A549 (cell line): Measurements from ENCODE around the gene ATP10A.

Source experiments
- EP300 ChIP-seq, 2 experiments: fragments of >200 bp; sonication (Bioruptor Twin); formaldehyde crosslinking; IDR thresholded peaks; 2 replicates in 1 of 2; 3 replicates in 1 of 2; pipeline ENCODE4 v1.6.1; 2016 to 2017
- ESRRA ChIP-seq: fragments of 150-350 bp; IDR thresholded peaks from 2 replicates; pipeline ENCODE4 v1.6.1; 2014; ENCODE audit warnings: mild to moderate bottlenecking, low read length, borderline replicate concordance
- JUN ChIP-seq, 2 experiments: fragments of >200 bp; sonication (Bioruptor Twin); formaldehyde crosslinking; IDR thresholded peaks; 2 replicates in 1 of 2; 3 replicates in 1 of 2; pipeline ENCODE4 v1.6.1; 2016 to 2017
- PHF8 ChIP-seq: fragments of 200-600 bp; sonication (generic); IDR thresholded peaks from 2 replicates; pipeline ENCODE4 v1.6.1; 2016; ENCODE audit warnings: low read depth, mild to moderate bottlenecking, antibody characterized with exemption, moderate library complexity, borderline replicate concordance
- POLR2A ChIP-seq: IDR thresholded peaks from 2 replicates; pipeline ENCODE4 v1.6.1; 2012; ENCODE audit warnings: mild to moderate bottlenecking, low read length
- RAD21 ChIP-seq, 2 experiments: fragments of >200 bp in 1 of 2; sonication (Bioruptor Twin) in 1 of 2; formaldehyde crosslinking in 1 of 2; IDR thresholded peaks in 1 of 2; conservative IDR thresholded peaks in 1 of 2; 2 replicates in 1 of 2; 3 replicates in 1 of 2; pipeline ENCODE4 v1.6.1; 2012 to 2018; ENCODE audit warnings: inconsistent platforms in 1 of 2
- SMC3 ChIP-seq: fragments of >200 bp; sonication (Bioruptor Twin); formaldehyde crosslinking; IDR thresholded peaks from 3 replicates; pipeline ENCODE4 v1.6.1; 2018; ENCODE audit warnings: inconsistent platforms
- SREBF2 ChIP-seq: fragments of 450-650 bp; IDR thresholded peaks from 2 replicates; pipeline ENCODE4 v1.6.1; 2014; ENCODE audit warnings: mild to moderate bottlenecking, moderate library complexity
- ZSCAN20 ChIP-seq: fragments of 250-450 bp; sonication (Bioruptor Pico); IDR thresholded peaks from 2 replicates; pipeline ENCODE4 v1.8.0; 2022; ENCODE audit warnings: mild to moderate bottlenecking, moderate library complexity
- TF ChIP-seq, protein P1 (sequence below): IDR thresholded peaks from 2 replicates; pipeline ENCODE4 v1.6.1; 2012
- TF ChIP-seq, protein P2 (sequence below): fragments of >200 bp; sonication (Bioruptor Twin); formaldehyde crosslinking; IDR thresholded peaks from 3 replicates; pipeline ENCODE4 v1.5.1; 2016
- TF ChIP-seq, protein P3 (sequence below): fragments of 450-650 bp; IDR thresholded peaks from 2 replicates; pipeline ENCODE4 v1.6.1; 2014; ENCODE audit warnings: antibody characterized with exemption

- TF ChIP-seq ZSCAN20 (CRISPR knock-in tag) = no peak
- no peak for TF ChIP-seq POLR2A
- no peak for TF ChIP-seq JUN (IDR thresholded peaks at IDR 0.05)
- TF ChIP-seq, protein P1, sequence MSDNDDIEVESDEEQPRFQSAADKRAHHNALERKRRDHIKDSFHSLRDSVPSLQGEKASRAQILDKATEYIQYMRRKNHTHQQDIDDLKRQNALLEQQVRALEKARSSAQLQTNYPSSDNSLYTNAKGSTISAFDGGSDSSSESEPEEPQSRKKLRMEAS = no peak
- TF ChIP-seq, protein P2, sequence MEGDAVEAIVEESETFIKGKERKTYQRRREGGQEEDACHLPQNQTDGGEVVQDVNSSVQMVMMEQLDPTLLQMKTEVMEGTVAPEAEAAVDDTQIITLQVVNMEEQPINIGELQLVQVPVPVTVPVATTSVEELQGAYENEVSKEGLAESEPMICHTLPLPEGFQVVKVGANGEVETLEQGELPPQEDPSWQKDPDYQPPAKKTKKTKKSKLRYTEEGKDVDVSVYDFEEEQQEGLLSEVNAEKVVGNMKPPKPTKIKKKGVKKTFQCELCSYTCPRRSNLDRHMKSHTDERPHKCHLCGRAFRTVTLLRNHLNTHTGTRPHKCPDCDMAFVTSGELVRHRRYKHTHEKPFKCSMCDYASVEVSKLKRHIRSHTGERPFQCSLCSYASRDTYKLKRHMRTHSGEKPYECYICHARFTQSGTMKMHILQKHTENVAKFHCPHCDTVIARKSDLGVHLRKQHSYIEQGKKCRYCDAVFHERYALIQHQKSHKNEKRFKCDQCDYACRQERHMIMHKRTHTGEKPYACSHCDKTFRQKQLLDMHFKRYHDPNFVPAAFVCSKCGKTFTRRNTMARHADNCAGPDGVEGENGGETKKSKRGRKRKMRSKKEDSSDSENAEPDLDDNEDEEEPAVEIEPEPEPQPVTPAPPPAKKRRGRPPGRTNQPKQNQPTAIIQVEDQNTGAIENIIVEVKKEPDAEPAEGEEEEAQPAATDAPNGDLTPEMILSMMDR = no peak
- TF ChIP-seq, protein P3, sequence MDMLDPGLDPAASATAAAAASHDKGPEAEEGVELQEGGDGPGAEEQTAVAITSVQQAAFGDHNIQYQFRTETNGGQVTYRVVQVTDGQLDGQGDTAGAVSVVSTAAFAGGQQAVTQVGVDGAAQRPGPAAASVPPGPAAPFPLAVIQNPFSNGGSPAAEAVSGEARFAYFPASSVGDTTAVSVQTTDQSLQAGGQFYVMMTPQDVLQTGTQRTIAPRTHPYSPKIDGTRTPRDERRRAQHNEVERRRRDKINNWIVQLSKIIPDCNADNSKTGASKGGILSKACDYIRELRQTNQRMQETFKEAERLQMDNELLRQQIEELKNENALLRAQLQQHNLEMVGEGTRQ = no peak
- no peak for TF ChIP-seq SMC3
- TF ChIP-seq SREBF2 = no peak
- TF ChIP-seq RAD21 (conservative IDR thresholded peaks at IDR 0.05 in 1 of 2, IDR thresholded peaks at IDR 0.05 in 1 of 2) = no peak
- no peak for TF ChIP-seq EP300 (IDR thresholded peaks at IDR 0.05)
- TF ChIP-seq PHF8 = no peak
- no peak for TF ChIP-seq ESRRA
These were observed 220.0 kb downstream of the ATP10A start for GRCh38 chr15:25643120-25643519.
